Muscle layer of colon (tissue), 2 donors: Measurements from ENCODE around the gene ARFGEF3.

Experiments used
- H3K27ac ChIP-seq: one replicate; pipeline ENCODE4 v1.7.0; 2013; ENCODE audit warnings: low read depth, mild to moderate bottlenecking, low read length, moderate library complexity
- H3K27me3 ChIP-seq, 2 donors: one replicate each; pipeline ENCODE4 v1.7.0; 2013; ENCODE audit warnings: low read length in 2 of 2, mild to moderate bottlenecking in 2 of 2; ENCODE audit not compliant: insufficient read depth in 2 of 2, control insufficient read depth in 1 of 2
- H3K36me3 ChIP-seq: one replicate; pipeline ENCODE4 v1.7.0; 2013; ENCODE audit warnings: mild to moderate bottlenecking, low read length; ENCODE audit not compliant: insufficient read depth
- H3K4me1 ChIP-seq: one replicate; pipeline ENCODE4 v1.7.0; 2013; ENCODE audit warnings: mild to moderate bottlenecking, low read length; ENCODE audit not compliant: insufficient read depth
- H3K4me3 ChIP-seq, 2 donors: one replicate each; pipeline ENCODE4 v1.7.0; 2013; ENCODE audit warnings: low read length in 2 of 2, low read depth in 1 of 2, mild to moderate bottlenecking in 1 of 2, moderate library complexity in 1 of 2
- H3K9ac ChIP-seq: one replicate; pipeline ENCODE4 v1.7.0; 2013; ENCODE audit warnings: low read length
- H3K9me3 ChIP-seq: one replicate; pipeline ENCODE4 v1.7.0; 2013; ENCODE audit warnings: mild to moderate bottlenecking, low read length
- donor health status: abdominal sarcoma.
- donor health status: Adenocarcinoma of cecum.

Gene ARFGEF3

GRCh38 chr6:138263963-138264362 is 102.2 kb downstream of the ARFGEF3 start:
- Histone ChIP-seq H3K9me3 (no peaks in the 10 kb centered on the region), H3K9ac (no peak overlapping the region), H3K4me3 (no peak overlapping the region), H3K4me1 (no peaks in the 10 kb centered on the region), H3K27ac (no peak overlapping the region), H3K27me3 (no peaks in the 10 kb centered on the region), H3K36me3 (no peaks in the 10 kb centered on the region)

DNA sequence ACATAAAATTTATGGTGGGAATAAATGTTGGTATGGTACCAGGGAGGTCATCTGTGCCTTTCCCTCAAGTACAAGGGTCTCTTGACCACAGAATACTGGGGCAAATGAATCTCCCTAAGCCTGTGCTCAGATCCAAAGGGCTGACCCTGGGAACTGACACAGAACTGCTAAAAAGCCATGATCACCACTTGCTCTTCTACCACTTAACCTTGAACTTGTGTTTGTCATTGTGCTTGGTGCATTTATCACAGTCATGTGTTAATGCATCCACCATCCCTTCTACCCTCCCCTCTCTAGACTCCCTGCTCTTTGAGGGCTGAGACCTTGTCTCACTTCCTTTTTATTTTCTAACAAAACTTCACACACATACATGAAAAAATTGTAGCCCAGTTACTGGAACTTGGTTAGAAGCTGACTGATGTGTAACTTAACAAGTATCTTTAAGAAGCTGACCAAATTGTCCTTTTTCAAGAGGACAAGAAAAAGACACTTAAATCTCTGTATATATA is 102.7 kb downstream of the ARFGEF3 start:
- Histone ChIP-seq H3K27ac (no peak overlapping the region), H3K9me3 (no peaks in the 10 kb centered on the region), H3K4me3 (no peak overlapping the region), H3K4me1 (no peaks in the 10 kb centered on the region), H3K27me3 (no peaks in the 10 kb centered on the region), H3K9ac (no peak overlapping the region), H3K36me3 (no peaks in the 10 kb centered on the region)

- no peaks in the 10 kb centered on the region for H3K4me1 ChIP-seq
- H3K36me3 ChIP-seq: no peaks in the 10 kb centered on the region
- no peak overlapping the region for H3K27ac ChIP-seq
- no peak overlapping the region for H3K4me3 ChIP-seq
- H3K9ac ChIP-seq: no peak overlapping the region
- no peaks in the 10 kb centered on the region for H3K27me3 ChIP-seq
- no peaks in the 10 kb centered on the region for H3K9me3 ChIP-seq
These were observed 104.4 kb downstream of the ARFGEF3 start for GRCh38 chr6:138266095-138266494.

GRCh38 chr6:138267971-138268895 is 106.5 kb downstream of the ARFGEF3 start:
- Histone ChIP-seq H3K4me1 (no peaks in the 10 kb centered on the region), H3K36me3 (no peaks in the 10 kb centered on the region), H3K27me3 (no peaks in the 10 kb centered on the region), H3K9ac (no peak overlapping the region), H3K27ac (no peak overlapping the region), H3K4me3 (no peak overlapping the region), H3K9me3 (no peaks in the 10 kb centered on the region)

DNA sequence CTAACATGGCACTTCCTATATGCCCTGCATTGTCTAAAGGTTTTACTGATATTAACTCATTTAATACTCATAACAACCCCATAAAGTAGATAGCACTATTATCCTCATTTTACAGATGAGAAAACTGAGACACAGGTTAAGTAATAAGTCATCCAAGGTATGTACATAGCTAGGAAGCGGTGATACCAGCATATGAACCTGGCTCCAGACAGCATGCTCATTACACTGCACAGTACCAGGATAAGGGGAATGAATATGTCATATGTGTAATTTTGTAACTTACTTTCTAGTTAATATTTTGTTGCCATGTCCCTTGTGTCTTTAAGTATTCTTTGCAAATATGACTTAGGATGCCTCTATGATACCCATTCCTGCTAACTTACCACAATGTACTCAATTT is 109.7 kb downstream of the ARFGEF3 start:
- no peak overlapping the region for H3K4me3 ChIP-seq
- H3K27ac ChIP-seq: no peak overlapping the region
- no peaks in the 10 kb centered on the region for H3K27me3 ChIP-seq
- H3K4me1 ChIP-seq: no peaks in the 10 kb centered on the region
- H3K9ac ChIP-seq: no peak overlapping the region
- no peaks in the 10 kb centered on the region for H3K36me3 ChIP-seq
- H3K9me3 ChIP-seq: no peaks in the 10 kb centered on the region

- Histone ChIP-seq H3K27me3 (no peaks in the 10 kb centered on the region), H3K36me3 (no peaks in the 10 kb centered on the region), H3K4me1 (no peaks in the 10 kb centered on the region), H3K9me3 (no peaks in the 10 kb centered on the region), H3K27ac (no peak overlapping the region), H3K9ac (no peak overlapping the region), H3K4me3 (no peak overlapping the region)
These were observed 111.0 kb downstream of the ARFGEF3 start for GRCh38 chr6:138272533-138273315.

DNA sequence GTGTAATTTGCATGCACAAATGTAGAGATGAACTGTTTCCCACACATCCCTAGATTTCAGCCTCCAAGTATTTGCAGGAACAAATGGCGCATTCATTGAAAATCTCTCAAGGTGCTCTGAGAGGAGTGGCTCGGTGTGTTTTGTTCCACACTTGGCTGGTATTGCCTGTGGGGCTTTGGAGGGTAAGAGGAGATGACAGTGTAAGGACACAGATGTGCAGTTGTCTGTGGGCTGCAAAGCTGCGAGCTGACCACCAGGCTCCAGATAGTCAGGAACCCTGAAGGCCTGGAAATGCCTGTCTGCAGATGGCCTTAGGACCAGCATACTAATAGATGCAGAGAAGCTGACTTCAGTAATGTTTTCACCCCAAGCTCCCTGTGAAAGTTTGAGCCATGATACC is 114.2 kb downstream of the ARFGEF3 start:
- Histone ChIP-seq H3K36me3 (no peaks in the 10 kb centered on the region), H3K9ac (no peak overlapping the region)

DNA sequence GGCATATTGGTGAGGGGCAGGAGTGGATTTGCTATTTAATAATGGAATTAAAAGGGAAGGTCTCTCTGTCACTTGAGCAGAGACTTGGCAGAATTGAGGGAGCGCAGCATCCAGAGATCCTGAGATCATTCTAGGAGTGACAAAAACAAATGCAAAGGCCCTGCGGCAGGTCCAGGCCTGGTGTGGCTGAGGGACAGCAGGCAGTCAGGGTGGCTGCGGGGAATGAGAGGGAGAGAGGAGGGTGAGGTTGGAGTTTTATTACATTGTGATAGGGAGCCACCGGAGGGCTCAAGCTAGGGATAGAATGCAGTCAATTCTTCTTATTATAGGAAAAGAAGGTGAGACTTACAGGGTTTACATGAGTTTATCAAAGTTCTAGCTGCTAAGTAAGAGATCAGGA is 116.1 kb downstream of the ARFGEF3 start:
- H3K27me3 ChIP-seq: no peaks in the 10 kb centered on the region
- H3K27ac ChIP-seq: no peak overlapping the region
- no peaks in the 10 kb centered on the region for H3K36me3 ChIP-seq
- no peaks in the 10 kb centered on the region for H3K9me3 ChIP-seq
- H3K4me1 ChIP-seq: no peaks in the 10 kb centered on the region
- no peak overlapping the region for H3K4me3 ChIP-seq
- H3K9ac ChIP-seq: no peak overlapping the region

More for the DNA sequence above, 114.2 kb downstream of the ARFGEF3 start:
- Histone ChIP-seq H3K27ac (no peak overlapping the region), H3K4me3 (no peak overlapping the region), H3K9me3 (no peaks in the 10 kb centered on the region), H3K27me3 (no peaks in the 10 kb centered on the region), H3K4me1 (no peaks in the 10 kb centered on the region)

DNA sequence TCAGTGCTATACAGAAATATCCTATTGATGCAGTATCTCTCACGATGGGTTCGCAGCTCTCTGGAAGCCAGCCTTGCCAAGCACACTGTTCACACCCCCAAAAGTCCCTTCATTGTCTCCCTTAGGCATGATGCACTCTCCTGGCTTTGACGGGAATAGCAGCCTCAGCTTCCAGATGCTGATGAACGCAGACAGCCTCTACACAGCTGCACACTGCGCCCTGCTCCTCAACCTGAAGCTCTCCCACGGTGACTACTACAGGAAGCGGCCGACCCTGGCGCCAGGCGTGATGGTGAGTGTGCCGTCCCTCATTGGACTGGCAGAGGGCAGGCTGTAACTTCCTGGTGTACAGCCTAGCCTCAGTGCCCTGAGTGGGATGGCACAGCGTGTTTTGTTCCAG is 116.6 kb downstream of the ARFGEF3 start:
- Histone ChIP-seq H3K36me3 (no peaks in the 10 kb centered on the region), H3K4me3 (no peak overlapping the region), H3K27me3 (no peaks in the 10 kb centered on the region), H3K27ac (no peak overlapping the region), H3K9me3 (no peaks in the 10 kb centered on the region), H3K4me1 (no peaks in the 10 kb centered on the region), H3K9ac (no peak overlapping the region)

- no peak overlapping the region for H3K4me3 ChIP-seq
- no peak overlapping the region for H3K9ac ChIP-seq
- no peaks in the 10 kb centered on the region for H3K9me3 ChIP-seq
- no peaks in the 10 kb centered on the region for H3K4me1 ChIP-seq
- H3K36me3 ChIP-seq: no peaks in the 10 kb centered on the region
- H3K27ac ChIP-seq: no peak overlapping the region
- H3K27me3 ChIP-seq: no peaks in the 10 kb centered on the region
These were observed 124.1 kb downstream of the ARFGEF3 start for GRCh38 chr6:138285800-138286199.

DNA sequence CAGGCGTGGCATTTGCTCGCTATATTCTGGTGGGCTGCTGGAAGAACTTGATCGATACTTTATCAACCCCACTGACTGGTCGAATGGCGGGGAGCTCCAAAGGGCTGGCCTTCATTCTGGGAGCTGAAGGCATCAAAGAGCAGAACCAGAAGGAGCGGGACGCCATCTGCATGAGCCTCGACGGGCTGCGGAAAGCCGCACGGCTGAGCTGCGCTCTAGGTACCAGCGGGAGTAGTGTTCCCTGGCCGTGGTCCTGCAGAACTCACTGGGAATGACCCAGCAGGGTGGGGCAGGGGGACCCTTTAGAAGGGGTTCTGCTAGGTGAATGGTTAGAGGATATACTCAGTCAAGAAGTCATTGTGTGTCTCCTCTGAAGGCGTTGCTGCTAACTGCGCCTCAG is 125.0 kb downstream of the ARFGEF3 start:
- no peaks in the 10 kb centered on the region for H3K27me3 ChIP-seq
- no peaks in the 10 kb centered on the region for H3K36me3 ChIP-seq
- H3K9me3 ChIP-seq: no peaks in the 10 kb centered on the region
- H3K27ac ChIP-seq: no peak overlapping the region
- H3K9ac ChIP-seq: no peak overlapping the region
- no peak overlapping the region for H3K4me3 ChIP-seq
- no peaks in the 10 kb centered on the region for H3K4me1 ChIP-seq
